Breast epithelium (tissue), 4 donors: ENCODE results near the gene SIX3. TPM values are rescaled to one million over a fixed set of nuclear protein-coding genes. Genes with fewer than 3 reads are reported as not detected.

Experiments used
- DNase-seq, 2 donors: peaks; one replicate each; pipeline ENCODE4 v3.0.0-alpha.2; 2019; ENCODE audit warnings: low spot score in 2 of 2
- H3K27ac ChIP-seq, 2 donors: fragments of 200-600 bp; sonication (generic) in 1 of 2; one replicate each; pipeline ENCODE4 v1.5.1; 2016 to 2019; ENCODE audit warnings: mild to moderate bottlenecking in 1 of 2
- H3K27me3 ChIP-seq, 2 donors: fragments of 200-600 bp; sonication (generic) in 1 of 2; one replicate each; pipeline versions ENCODE4 v1.5.1 to v1.6.0; 2017 to 2019; ENCODE audit warnings: control low read depth in 1 of 2, mild to moderate bottlenecking in 1 of 2
- H3K36me3 ChIP-seq: fragments of 200-600 bp; one replicate; pipeline ENCODE4 v1.5.1; 2019
- H3K4me1 ChIP-seq, 2 donors: fragments of 200-600 bp; sonication (generic); one replicate each; pipeline ENCODE4 v1.5.1; 2016 to 2019; ENCODE audit warnings: control low read depth in 1 of 2
- H3K4me3 ChIP-seq, 3 donors: fragments of 200-600 bp; sonication (generic); 1 replicate in 2 of 3; 2 replicates in 1 of 3; pipeline ENCODE4 v1.5.1; 2016 to 2019; ENCODE audit warnings: mild to moderate bottlenecking in 3 of 3, moderate library complexity in 2 of 3
- H3K9me3 ChIP-seq, 2 donors: fragments of 200-600 bp; sonication (generic) in 1 of 2; one replicate each; pipeline ENCODE4 v1.5.1; 2016 to 2019; ENCODE audit warnings: control low read depth in 1 of 2
- CTCF ChIP-seq, 3 donors: fragments of 450-650 bp; IDR thresholded peaks; one replicate each; pipeline ENCODE4 v1.5.1; 2016 to 2017; ENCODE audit warnings: antibody characterized with exemption in 3 of 3, mild to moderate bottlenecking in 3 of 3, moderate library complexity in 3 of 3
- POLR2A ChIP-seq: fragments of 450-650 bp; IDR thresholded peaks from one replicate; pipeline ENCODE4 v1.6.1; 2016; ENCODE audit warnings: antibody characterized with exemption, mild to moderate bottlenecking, moderate library complexity
- POLR2AphosphoS5 ChIP-seq, 3 donors: sonication (generic); formaldehyde crosslinking; IDR thresholded peaks; one replicate each; pipeline ENCODE4 v1.6.1; 2017; ENCODE audit warnings: antibody characterized with exemption in 3 of 3
- intact Hi-C: fragments of 100-400 bp; cut with DNase I; formaldehyde crosslinking; loops from one replicate; pipeline ENCODE4 v1.15.1; 2023; ENCODE audit warnings: low total_unique reads
- total RNA-seq, 3 donors: library from RNA; depleted of rRNA; stranded (reverse); fragments of >200 nt; gene quantifications; one replicate each; pipeline ENCODE4 v1.1.0, GENCODE V29; 2016

Gene SIX3
- total RNA-seq, 3 donors from 2014 or later: not detected

- Histone ChIP-seq H3K27me3 (peaks cover 10 to 93% of the 10 kb centered on the region in 2 donors), H3K36me3 (no peaks in the 10 kb centered on the region), H3K4me1 (peaks cover 0 to 6% of the 10 kb centered on the region in 2 donors), H3K4me3 (peak overlapping the region in 2 of 3 donors; percentile 35 to 62), H3K9me3 (no peaks in the 10 kb centered on the region), H3K27ac (no peak overlapping the region)
- intact Hi-C loops: no loop called here
- TF ChIP-seq POLR2AphosphoS5 (IDR thresholded peaks at IDR 0.05) (no peak), CTCF (IDR thresholded peaks at IDR 0.05) (no peak), POLR2A (no peak)
- DNase-seq: no peak
Observed at GRCh38 chr2:44927985-44928482, 13.5 kb upstream of the SIX3 start.

GRCh38 chr2:44928483-44929158 is 12.9 kb upstream of the SIX3 start:
- no peak overlapping the region for H3K27ac ChIP-seq
- peaks cover 10 to 93% of the 10 kb centered on the region in 2 donors for H3K27me3 ChIP-seq
- peak overlapping the region; percentile 15 to 62 (median 35) for H3K4me3 ChIP-seq
- DNase-seq: no peak
- H3K4me1 ChIP-seq: peaks cover 0 to 6% of the 10 kb centered on the region in 2 donors
- intact Hi-C loops: no loop called here
- no peaks in the 10 kb centered on the region for H3K36me3 ChIP-seq
- no peaks in the 10 kb centered on the region for H3K9me3 ChIP-seq
- TF ChIP-seq CTCF (IDR thresholded peaks at IDR 0.05) (no peak), POLR2AphosphoS5 (IDR thresholded peaks at IDR 0.05) (no peak), POLR2A (no peak)

DNA sequence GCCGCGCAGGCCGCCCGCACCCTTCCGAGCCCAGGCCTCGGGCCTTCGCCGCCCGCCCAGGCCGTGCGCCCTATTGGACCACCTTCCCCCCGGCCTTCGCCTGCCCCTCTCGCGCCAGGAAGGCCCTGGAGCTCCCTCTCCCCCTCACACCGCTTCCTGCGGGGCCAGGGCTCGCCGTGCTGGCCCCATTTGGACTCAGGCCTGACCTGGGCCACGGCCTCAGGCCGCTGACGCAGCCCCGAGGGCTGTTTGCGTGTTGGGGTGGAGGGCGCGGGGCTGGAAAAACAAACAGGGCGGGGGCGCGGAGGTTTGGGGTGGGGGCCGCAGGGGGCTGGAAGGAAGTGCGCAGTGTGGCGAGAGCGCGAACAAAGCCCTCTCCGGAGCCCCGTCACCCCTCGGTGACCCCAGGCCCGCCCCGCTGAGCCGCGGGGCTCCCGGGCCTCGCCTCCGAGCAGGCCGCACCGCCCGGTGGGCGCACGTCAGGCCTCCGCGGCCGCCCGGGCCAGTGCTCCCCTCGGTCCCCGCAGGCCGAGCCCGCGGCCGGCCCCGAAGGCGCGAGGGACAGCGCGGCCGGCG is 12.3 kb upstream of the SIX3 start:
- H3K36me3 ChIP-seq: no peaks in the 10 kb centered on the region
- DNase-seq: no peak
- no peak overlapping the region for H3K27ac ChIP-seq
- H3K9me3 ChIP-seq: no peaks in the 10 kb centered on the region
- H3K4me3 ChIP-seq: peak overlapping the region; percentile 4 to 62 (median 35)
- H3K4me1 ChIP-seq: peaks cover 0 to 8% of the 10 kb centered on the region in 2 donors
- no peak for TF ChIP-seq CTCF (IDR thresholded peaks at IDR 0.05)
- no peak for TF ChIP-seq POLR2AphosphoS5 (IDR thresholded peaks at IDR 0.05)
- no peak for TF ChIP-seq POLR2A
- intact Hi-C loops: no loop called here
- H3K27me3 ChIP-seq: peaks cover 10 to 93% of the 10 kb centered on the region in 2 donors

DNA sequence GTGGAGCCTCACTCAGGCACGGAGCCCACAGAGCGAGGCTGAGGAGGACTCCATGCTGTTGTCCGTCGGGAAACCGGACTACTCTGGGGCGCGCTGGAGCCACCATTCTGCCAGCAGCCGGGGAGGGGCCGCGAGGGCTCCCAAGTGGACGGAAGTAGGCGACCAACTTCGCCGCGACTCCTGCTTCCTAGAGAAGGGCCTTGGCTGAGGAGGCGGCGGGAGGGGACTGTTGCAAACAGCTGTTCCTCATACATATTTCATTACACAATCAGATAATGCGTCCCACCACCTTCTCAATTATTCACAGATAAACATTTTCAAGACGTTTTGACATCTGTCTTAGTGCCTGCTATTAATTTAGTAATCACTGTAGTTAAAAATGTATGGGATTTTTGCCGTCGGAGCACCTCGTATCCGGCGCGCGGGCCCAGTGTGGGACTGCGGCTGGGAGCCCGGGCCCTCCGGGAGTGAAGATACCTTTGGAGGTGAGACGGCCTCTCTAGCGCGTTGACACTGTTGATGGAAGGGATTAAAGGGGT is 11.7 kb upstream of the SIX3 start:
- intact Hi-C loops: no loop called here
- Histone ChIP-seq H3K4me3 (peak overlapping the region in 1 of 3 donors; percentile 62), H3K27ac (no peak overlapping the region), H3K36me3 (no peaks in the 10 kb centered on the region), H3K27me3 (peaks cover 11 to 95% of the 10 kb centered on the region in 2 donors), H3K9me3 (no peaks in the 10 kb centered on the region), H3K4me1 (peaks cover 0 to 14% of the 10 kb centered on the region in 2 donors)
- no peak for DNase-seq
- no peak for TF ChIP-seq POLR2A
- TF ChIP-seq POLR2AphosphoS5 (IDR thresholded peaks at IDR 0.05): no peak

GRCh38 chr2:44930274-44931197 is 11.0 kb upstream of the SIX3 start:
- intact Hi-C loops: no loop called here
- H3K27me3 ChIP-seq: peaks cover 12 to 95% of the 10 kb centered on the region in 2 donors

More at GRCh38 chr2:44930274-44931197, 11.0 kb upstream of the SIX3 start:
- Histone ChIP-seq H3K9me3 (no peaks in the 10 kb centered on the region), H3K4me1 (peaks cover 0 to 15% of the 10 kb centered on the region in 2 donors), H3K36me3 (no peaks in the 10 kb centered on the region), H3K27ac (no peak overlapping the region), H3K4me3 (peak overlapping the region in 1 of 3 donors; percentile 62)
- TF ChIP-seq CTCF (IDR thresholded peaks at IDR 0.05): no peak
- no peak for DNase-seq
